HG02852 (cell line): Measurements from ENCODE around the gene VDAC2.

Source experiments
- ATAC-seq: cut with Tn5 transposase; IDR thresholded peaks from one replicate; pipeline ENCODE4 v1.9.1; 2021; ENCODE audit warnings: mild to moderate bottlenecking, moderate library complexity; ENCODE audit not compliant: unreplicated experiment

VDAC2 gene

DNA sequence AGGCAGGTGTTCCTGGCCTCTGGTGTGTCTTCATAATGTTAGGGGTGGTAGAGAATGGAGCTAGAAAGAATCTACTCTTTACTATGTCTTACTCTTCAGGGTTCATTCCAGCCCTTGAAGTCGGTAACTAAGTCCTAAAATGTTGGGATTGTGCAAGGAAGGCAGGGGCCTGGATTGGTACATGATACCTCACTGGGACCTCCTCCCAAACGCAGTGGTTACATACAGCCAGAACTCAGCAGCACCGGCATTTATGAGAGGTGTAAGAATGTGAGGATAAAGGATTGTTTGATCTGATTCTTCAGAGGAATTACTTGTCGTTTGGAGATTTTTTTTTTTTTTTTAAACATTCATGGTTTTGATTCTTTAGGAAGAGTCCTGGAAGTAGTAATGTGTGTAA, 18.2 kb downstream of the VDAC2 start:
- no peak for ATAC-seq

DNA sequence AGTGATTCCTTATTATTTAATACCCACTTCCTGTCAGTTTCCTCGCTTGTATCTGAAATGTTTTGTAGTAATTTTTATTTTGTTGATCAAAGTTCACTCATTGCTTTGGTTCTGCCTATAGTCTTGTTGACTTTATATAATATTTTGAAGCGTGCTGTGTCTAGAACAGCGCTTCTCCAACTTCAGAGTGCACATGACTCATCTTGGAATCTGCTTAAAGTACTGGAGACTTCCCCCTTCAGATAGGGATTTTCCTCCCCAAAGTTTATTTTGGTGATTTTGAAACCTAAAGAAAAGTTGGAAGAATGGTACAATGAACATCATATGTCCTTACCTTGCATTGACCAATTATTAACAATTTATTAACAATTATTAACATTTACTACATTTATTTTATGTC, 19.4 kb downstream of the VDAC2 start:
- ATAC-seq, result no peak

DNA sequence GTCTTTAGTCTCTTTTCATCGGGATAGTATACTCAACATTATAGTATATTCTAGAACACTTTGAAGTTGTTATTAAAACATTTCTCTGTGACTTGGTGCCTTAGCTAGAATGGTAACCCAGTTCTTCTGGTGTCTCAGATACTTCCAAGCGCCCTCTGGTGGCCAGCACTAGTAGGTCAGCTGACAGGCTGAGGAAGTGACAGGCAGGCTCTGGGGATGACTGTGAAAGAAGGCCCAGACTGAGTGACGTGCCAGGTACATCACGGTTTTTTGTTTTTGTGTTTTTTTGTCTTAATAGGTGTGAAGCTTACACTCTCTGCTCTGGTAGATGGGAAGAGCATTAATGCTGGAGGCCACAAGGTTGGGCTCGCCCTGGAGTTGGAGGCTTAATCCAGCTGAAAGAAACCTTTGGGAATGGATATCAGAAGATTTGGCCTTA, 20.0 kb downstream of the VDAC2 start:
- peak; percentile 39 for ATAC-seq

DNA sequence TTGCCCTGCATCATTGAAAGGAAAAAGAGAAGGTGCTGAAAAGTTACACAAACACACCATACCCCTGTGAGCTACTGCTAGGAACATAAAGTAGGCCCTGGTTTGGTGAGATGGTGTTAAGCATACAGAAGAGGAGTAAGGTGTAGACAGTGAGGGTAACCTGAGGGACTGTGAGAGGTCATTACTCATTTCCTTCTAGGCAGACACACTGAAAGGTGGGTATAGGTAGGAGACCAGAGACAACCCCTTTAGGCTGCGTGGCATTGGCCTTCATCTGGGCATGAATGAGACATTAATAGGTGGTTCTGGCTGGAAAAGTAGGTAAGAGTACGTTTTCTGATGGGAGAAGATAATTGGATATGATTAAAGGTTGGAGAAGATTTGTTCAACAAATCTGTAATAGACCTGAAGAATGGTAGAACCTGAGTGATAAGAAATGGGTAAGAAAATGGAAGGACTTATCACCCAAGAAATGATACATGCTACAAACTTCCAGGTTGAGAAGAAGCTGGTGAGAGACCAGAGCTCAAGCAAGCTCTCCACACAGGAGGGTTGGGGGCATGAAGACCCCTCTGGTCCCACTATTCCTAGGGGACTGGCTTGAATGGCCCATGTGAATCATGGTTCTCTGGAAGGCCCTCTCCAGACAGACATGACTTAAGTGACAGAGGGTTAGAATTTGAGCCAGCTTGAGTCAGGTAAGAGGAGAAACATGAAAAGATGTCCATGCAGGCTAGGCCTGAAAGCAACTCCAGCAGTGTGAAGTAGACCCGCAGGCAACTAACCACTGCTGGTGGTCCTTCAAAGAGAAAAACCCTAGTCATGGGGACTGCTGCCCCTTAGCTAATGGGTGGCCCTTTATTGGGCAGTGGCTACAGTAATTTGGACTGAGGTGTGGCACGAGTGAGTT, 21.3 kb downstream of the VDAC2 start:
- ATAC-seq, result no peak

DNA sequence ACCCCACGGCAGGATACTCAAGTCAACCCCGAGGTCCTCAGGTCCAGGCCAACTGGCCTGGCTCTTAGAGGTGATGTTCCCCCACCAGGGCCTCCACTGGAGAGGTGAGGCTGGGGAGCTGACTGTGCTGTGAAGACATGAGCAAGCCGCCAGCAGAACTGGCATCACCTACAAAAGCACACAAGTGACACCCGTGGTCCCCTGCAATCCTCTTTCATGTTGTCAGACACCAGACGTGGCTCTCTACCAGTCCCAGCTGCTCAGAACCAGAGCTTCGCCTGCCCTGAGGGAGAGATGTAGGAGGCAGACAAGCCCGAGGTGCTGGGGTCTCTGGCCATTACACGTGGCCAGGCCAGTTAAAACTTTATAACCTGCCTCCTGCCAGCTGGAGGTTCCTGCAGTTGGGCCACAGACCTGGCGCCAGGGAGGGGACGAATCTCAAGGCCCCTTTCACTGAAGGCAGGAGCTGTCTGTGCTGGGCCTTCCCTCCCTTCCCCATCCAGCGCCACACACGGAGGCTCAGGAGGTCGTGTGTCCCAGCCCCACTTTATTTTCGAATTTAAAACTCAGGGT, 22.9 kb downstream of the VDAC2 start:
- no peak for ATAC-seq

DNA sequence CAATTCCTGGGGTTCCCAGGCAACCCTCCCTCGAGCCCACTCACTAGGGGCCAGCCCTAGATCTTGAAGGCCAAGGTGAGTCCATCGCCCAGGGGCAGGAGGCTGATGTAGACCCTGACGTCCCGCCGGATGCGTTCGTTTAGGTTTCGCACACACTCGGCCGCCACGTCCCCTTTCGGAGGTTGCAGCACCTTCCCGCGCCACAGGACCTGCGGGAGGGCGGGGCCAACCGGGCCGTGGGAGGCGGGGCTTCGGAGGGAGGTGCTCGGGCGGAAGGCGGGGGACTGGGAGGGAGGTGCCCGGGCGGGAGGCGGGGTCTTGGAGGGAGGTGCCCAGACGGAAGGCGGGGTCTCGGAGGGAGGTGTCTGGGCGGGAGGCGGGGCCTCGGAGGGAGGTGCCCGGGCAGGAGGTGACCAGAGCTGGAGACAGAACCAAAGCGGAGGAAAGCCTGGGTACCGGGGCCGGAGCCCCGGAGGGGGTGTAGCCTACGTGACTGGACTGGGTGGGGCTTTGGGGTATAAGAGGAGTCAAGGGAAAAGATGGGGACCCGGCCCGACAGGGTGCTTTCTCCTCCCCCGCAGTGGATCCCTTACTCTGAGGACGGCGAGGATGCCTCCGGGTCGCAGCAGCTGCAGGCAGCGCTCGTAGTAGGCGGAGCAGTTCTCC, 23.6 kb downstream of the VDAC2 start:
- ATAC-seq, result peak; percentile 52

DNA sequence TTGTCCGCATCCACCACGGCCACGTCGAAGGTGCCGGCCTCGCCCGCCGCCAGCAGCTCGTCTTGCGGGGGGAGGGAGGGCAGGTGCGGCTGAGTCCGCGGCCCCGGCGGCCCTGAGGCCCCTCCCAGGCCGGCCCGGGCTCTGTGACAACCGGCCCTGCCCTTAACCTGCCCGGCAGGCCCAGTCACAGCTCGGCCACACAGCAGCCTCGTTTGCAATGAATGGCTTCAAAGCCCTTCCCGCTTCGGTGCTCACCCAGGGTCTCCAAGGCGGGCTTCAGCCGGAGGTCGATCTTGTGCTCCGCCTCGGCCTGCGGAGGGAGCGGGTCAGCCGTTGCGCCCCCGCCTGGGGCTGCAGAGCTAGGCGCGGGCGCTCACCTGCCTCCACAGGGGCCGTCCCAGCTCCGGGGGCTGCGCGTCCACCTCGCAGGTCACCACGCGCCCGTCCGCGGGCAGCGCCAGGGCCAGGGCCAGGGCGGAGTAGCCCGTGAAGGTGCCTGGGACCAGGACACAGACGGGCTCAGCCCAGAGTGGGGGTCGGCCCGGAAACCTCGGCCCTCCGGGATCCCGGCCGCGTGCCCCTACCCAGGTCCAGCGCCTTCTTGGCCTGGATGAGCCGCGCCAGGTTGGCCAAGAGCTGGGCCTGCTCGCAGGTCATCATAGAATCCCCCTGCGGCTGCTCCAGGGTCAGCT, 24.2 kb downstream of the VDAC2 start:
- peak; percentile 10 for ATAC-seq

DNA sequence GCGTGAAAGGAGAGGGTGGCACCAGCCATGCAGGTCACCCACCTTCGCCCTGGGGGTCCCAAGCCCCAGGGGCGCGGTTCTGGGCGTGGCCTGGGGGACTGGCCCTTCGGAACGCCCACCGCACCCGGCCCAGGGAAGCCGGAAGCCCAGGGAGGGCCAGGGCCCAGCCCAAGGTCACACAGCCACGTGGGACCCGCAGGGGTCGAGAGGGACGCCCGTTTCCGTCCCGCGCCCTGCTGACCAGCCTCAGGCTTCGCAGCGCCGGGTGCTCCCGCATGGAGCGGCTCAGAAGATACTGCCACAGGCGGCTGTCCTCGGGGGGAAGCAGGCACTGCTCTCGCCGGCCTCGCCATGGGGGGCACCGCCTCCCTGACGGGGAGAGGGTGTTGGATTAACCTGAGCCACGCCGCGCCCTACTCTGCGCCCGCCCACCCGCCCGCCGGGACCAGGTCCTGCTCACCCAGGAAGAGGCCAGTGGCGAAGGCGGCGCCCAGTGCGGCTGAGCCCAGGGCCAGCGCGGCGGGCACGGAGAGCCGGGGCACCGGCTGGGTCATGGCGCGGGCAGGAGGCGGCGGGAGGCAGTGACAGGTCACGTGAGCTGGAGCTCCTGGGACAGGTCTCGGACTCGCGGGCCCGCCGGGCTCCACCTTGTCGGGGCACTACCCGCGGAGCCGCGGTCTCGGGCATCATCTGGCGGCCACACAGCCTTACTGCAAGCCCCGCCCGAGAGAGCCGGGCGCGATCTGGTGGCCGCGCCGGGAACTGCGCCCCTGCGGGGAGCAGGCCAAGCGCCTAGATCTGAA, 25.0 kb downstream of the VDAC2 start, which contains the start of gene COMTD1:
Gene COMTD1, minus strand, starts transcription at position 583 of the 803 bp plus-strand sequence. Its CDS starts 29 bp downstream, at position 554.
- ATAC-seq, result peak; percentile 67

DNA sequence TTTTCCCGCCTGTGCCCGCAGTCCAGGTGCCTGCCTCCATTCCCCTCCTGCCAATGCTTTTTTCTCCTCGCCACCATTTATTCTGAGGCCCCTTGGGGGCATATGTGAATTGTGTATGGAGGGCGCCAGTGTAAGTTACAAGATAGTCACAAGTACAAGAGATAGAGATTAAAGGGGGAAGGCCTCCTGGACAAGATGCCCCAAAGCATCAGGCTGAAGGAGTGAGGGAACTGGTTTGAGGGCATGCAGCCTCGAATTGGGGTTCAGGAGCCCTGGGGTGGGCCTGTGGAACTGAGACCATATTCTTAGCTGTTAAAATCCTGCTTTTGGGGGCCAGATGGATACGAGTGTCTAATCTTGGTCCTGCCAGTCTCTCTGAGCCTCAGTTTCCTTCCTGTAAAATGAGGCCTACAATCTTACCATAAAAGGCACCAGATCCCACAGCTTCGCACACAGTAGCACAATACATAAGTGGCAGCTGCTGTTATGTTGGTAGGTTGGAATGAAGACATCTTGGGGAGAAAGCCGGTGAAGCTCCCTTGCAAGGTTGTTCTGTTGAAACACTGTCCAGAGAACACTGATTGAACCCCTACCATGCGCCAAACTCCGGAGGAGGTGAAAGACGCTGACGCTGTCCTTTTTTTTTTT, 25.7 kb downstream of the VDAC2 start:
- ATAC-seq, result no peak

DNA sequence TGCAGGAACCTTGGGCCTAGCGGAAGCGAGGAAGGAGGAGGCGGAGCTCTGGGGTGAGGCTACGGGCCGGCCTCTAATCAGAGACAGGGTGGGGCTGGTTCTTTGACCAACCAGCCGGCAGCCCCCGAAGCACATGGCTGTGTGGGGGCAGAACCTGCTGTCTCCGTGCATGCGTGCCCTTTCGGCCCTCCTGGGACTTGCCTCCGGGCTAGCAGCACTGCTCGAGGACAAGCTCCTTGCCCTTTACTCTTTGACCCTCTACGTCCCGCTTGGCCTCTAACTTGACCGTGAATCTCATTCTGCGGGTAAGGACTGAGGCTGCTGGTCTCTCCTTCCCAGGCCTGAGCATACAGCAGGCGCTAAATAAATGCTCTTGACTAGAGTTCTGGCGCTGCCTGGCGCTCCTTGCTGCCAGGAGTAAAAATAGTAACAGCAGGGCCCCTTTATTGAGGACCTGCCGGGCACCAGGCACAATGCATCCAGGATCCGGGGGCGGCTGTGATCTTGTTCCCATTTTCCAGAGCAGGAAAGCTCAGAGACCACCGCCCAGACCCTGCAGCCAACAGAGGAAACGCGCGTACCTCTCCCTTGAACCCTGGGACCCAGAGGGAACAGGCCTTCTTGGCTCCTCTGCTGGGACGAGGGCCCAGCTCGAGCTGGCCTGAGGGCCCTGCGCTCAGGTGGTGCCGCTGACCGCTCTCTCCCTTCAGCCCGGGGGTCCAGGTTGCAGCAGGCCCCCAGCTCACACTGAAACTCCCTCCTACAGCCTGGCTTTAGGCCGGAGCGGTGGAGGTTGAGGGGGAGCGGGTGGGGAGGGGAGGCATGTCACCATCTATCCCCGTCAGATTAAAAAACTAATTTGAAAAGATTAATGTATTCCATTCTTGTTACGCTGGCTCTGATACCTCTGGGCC, 27.8 kb downstream of the VDAC2 start:
- ATAC-seq, result no peak

DNA sequence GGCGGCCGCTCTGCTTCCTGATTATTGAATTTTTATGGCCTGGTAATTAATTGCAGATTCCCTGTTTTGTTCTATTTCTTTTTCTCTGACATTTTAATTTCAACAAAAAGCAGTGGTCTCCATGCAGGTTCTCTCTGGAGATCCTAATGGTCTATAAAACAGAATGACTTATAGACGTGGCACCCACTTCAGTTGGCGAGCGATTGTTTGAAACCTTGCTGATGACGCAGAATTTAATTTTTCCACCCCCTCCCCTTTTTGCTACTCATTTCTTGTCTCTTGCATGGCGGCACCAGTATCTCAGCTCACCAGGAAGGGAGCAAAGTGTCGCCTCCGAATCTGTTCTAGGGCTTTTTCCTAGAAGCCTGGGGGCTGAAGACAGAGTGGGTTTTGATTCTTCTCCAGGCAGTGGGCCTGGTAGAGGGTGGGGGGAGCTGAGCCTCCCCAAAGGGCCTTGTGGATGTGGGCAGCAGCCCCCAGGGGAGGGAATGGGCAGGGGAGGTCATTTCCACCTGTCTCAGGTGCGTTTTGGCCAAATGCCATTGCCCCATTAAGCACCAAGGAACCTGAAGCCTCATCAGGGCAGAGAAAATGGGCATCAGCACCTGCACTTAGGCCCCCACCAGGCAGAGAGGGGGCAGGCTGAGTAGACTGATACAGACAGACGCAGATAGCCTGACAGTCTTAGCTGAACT, 28.6 kb downstream of the VDAC2 start:
- ATAC-seq, result no peak

DNA sequence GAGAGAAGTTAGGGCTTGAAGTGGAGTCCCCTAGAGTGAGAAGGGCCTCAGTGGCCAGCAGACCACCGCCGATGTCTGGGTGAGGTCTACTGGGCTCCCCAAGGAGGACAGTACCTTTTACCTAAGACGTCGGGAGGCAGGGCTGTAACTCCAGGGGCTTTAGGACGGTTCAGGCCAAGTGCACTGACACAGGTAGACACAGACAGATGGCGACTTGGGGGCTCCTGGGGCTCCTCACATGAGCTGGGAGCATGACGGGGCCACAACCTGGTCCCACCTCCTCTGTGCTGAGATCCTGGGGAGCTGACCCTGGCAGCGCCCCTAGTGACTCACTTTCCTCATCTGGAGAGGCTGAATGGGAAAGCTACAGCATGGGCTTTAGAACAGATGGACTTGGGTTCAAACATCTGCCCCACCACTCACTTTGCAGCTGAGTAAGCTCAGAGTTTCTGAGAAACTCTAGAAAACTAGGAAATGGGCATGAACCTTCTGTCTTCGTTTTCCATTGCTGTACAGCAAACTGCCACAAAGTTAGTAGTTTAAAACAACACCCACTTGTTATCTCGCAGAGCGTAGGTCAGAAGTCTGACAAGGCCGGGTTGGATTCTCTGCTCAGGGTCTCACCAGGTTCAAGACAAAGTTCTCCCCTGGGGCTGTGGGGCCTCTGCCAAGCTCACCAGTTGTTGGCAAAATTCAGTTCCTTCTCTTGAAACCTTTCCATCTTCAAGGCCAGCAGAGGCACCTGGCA, 29.9 kb downstream of the VDAC2 start:
- no peak for ATAC-seq

DNA sequence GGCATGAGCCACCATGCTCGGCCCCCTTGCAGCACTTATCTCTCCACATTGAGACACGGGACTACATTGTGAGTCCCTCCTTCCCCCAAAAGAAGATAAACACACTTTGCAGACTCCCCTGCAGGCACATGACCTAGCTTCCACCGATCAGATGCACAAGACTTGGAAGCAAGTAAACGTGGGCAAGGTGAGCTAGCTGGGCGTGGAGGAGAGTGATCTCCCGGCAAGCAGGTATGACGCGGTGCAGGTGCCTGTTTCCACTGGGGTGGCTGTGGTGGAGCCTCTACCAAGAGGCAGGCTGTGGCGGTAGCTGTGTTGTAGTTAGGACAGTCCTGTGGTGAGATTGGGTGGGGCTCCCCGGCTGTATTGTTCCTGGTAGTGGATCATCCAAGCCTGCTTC, 32.8 kb downstream of the VDAC2 start:
- no peak for ATAC-seq

DNA sequence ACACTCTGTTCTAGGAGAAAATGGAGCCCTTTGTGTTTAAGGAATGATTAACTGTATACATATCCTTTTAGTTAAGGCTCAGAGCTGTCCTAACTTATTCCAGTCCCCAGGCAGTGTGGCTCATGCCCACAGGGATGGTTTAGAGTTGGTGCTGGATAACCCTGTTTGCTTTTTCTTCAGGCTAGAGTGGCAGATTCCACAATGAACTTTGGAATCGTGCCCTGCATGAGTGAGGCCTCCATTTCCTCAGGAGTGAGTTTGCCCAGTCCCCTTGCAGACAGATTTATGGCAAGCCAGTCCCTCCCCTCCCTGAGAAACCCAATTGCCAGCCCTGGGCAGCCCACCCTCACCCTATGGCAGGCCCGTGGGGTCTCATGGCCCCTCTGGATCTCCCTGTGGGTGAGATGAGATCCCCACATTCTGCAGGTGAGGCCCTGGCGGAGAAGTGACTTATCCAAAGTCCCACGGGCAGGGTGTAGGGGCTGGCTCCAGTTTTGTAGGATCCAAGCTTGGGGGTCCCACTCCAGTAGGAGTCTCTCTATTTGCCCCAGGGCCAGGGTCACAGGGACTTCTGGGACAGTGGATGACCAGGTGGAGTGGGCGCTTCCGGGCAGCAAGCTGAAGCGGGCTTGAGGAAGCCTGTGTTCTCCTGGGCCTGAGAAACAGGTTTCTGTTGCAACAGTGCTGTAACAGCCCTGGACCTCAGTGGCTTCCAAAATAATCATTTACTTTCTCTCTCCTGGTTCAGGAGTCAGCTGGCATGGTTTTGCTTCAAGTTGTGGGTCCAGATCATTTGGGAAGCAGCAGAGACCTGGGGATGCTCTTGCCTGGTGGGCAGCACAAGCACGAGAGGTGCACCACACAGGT, 34.1 kb downstream of the VDAC2 start:
- no peak for ATAC-seq

DNA sequence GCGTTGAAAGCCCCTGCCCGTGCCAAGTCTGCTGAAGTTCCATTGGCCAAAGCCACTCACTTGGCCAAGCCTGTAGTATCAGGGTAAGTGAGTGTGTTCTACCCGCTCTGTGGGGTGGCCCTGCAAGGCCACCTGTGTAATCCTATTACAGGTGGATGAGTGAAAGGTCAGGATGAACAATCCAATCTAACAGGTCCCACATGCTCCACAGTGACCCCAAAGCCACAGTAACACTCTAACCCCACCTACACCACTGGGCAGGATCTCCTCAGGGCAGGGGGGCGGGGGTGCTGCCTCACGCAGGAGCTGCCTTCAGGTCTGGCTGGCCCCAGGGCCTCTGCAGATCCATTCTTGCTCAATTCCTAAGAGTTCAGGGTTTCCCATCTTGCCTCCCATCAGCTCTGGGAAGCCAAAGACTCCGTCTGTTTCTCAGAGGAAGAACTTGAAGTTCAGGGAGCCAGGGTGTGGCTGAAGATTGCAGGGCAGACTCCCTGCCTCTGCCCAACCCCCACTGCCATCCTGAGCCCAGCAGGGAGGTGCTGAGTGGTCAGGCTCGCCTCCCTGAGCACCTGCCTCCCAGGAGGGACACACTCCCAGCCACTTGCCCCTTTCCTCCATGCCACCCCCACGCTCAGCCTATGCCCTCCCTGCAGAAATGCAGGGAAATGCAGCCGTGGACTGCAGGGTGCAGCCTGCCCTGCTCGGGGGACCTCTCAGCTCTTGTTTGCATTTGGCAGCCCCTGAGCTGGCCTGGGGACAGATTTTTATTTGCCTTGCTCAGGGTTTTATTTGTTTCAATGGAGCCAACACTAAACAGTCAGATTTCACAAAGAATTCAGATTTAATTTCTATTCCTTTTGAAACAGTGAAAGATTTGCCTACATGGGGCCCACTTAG, 35.0 kb downstream of the VDAC2 start:
- no peak for ATAC-seq

DNA sequence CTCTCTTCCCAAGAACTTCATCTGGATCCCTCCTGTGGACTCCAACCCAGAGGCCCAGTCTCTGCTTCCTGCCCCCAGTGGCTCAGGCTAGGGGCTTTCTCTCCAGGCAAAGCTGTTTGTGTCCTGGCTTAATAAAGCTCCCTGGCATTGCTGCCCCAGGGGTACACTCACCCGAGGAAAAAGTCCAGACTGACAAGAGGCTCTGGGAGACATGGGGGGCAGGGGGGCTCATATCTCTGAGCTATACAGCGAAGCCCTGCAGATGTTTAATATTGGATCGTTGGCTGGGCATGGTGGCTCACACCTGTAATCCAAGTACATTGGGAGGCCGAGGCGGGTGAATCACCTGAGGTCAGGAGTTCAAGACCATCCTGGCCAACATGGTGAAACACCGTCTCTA, 35.9 kb downstream of the VDAC2 start:
- ATAC-seq, result no peak
